ENCODE data around the gene STAG3. TPM values are rescaled to one million over a fixed set of nuclear protein-coding genes. Genes with fewer than 3 reads are reported as not detected.
"Not testable (repeated sequence)": the region's sequence is repeated elsewhere in the genome, so short reads cannot be mapped to it uniquely, and the experiment has no call there.

Gene STAG3
- total RNA-seq, 6 experiments from 2014 or later: 0.81 to 5.9 (median 4.4) TPM

- H3K27me3 ChIP-seq; H3K4me1 ChIP-seq; H3K9me3 ChIP-seq; ATAC-seq; intact Hi-C loops (cut with DNase I); H3K36me3 ChIP-seq; H3K4me3 ChIP-seq; H3K27ac ChIP-seq; DNase-seq: not testable (repeated sequence)
- 56% methylated on average over 8 of the region's 12 CpGs for WGBS (ENCODE audit: insufficient coverage, low coverage, low lambda C conversion rate, missing lambda C conversion rate)
These were observed 65.7 kb downstream of the STAG3 start for GRCh38 chr7:100243385-100243784.

- ATAC-seq: peak in 1 of 4 donors; percentile 11
- H3K4me3 ChIP-seq; H3K4me1 ChIP-seq; H3K27ac ChIP-seq; intact Hi-C loops (cut with DNase I); H3K9me3 ChIP-seq; H3K36me3 ChIP-seq; H3K27me3 ChIP-seq; DNase-seq: not testable (repeated sequence)
- WGBS (ENCODE audit: insufficient coverage, low coverage, low lambda C conversion rate, missing lambda C conversion rate): 68% methylated on average over 6 of the region's 9 CpGs
These were observed 67.4 kb downstream of the STAG3 start for GRCh38 chr7:100244988-100245605.

DNA sequence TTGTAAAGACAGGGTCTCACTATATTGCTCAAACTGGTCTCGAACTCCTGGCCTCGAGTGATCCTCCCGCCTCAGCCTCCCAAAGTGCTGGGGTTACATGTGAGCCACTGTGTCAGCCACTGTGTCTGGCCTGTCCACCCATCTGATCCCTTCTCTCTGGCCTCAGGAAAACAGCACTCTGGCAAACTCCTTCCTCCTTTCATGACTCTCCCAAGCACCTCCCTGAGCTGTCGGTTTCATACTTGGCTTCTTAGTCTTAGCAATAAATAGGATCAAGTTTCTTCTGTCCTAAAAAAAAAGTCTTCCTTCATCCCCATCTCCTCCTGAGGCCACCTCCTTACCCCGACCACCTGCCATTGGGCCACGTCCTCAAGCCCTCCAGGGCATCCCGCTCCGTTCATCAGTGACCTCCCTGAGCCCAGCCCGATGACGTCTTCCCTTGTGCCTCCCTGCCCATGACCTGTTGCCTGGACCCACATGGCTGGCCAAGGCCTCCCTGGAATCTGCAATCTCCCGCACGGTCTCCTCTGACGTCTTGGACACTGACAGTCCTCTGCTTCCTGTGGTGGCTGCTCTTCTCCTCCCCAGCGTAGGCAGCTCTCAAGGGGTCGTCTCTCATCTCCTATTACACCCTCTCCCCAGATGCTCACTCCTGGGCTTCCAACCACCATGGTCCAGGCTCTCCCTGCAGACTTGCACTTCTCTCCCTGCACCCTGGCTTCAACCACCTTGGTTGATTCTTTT lies 68.6 kb downstream of the STAG3 start:
- H3K4me1 ChIP-seq; H3K9me3 ChIP-seq; H3K27me3 ChIP-seq; DNase-seq; H3K36me3 ChIP-seq; intact Hi-C loops (cut with DNase I); ATAC-seq; H3K27ac ChIP-seq; H3K4me3 ChIP-seq: not testable (repeated sequence)
- WGBS (ENCODE audit: insufficient coverage, low coverage, low lambda C conversion rate, missing lambda C conversion rate): 83% methylated on average over 11 of the region's 15 CpGs

DNA sequence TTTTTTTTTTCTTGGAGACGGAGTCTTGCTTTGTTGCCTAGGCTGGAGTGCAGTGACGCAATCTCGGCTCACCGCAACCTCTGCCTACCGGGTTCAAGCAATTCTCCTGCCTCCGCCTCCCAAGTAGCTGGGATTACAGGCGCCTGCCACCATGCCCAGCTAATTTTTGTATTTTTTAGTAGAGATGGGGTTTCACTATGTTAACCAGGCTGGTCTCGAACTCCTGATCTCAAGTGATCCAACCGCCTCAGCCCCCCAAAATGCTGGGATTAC lies 69.1 kb downstream of the STAG3 start:
- H3K36me3 ChIP-seq; intact Hi-C loops (cut with DNase I); H3K27me3 ChIP-seq; H3K9me3 ChIP-seq; H3K27ac ChIP-seq; H3K4me1 ChIP-seq; DNase-seq; ATAC-seq; H3K4me3 ChIP-seq: not testable (repeated sequence)
- 89% methylated on average over 7 of the region's 9 CpGs for WGBS (ENCODE audit: insufficient coverage, low coverage, low lambda C conversion rate, missing lambda C conversion rate)

DNA sequence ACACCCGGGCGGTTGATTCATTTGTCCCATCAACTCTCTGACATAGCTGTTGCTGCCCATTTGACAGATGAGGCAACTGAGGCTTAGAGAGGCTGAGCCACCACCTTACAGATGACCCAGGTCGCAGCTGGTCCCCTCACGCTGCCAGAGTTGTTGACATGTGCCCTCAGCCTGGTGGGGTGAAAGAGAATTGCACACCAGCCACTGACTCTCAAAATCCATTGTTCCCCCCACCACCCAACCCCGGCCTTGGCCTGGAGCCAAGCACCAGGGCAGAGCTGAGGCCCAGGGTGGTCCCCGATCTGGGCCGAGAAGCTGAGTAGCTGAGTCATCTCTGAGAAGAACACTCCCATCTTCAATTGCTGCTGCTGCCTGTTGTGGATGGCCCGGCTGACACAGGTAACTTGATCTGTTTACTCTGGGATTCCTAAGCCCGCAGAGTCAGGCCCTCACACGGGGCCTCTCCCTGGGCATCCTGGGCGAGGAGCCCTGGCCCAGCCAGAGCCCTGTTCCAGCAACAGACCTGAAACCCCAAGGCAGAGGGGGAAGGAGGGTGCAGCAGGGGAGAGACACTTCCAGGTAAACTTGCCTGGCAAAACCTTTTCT lies 69.5 kb downstream of the STAG3 start:
- intact Hi-C loops (cut with DNase I): no loop called here
- DNase-seq (no peak), ATAC-seq (peak in 2 of 4 donors; percentile 33 to 46)

GRCh38 chr7:100248483-100248882 lies 70.8 kb downstream of the STAG3 start:
- no peaks in the 10 kb centered on the region for H3K36me3 ChIP-seq
- H3K4me1 ChIP-seq: no peaks in the 10 kb centered on the region
- no peak for TF ChIP-seq POLR2A (IDR thresholded peaks at IDR 0.05)
- TF ChIP-seq CTCF (IDR thresholded peaks at IDR 0.05): no peak
- H3K27ac ChIP-seq: no peak overlapping the region
- no peak overlapping the region for H3K4me3 ChIP-seq
- no peak for ATAC-seq
- DNase-seq: no peak
- H3K27me3 ChIP-seq: no peaks in the 10 kb centered on the region
- intact Hi-C loops (cut with DNase I): no loop called here
- no peaks in the 10 kb centered on the region for H3K9me3 ChIP-seq
- WGBS (ENCODE audit: insufficient coverage, low coverage, low lambda C conversion rate, missing lambda C conversion rate): 96% methylated on average over 4 of the region's 10 CpGs

More for the DNA sequence above, 69.5 kb downstream of the STAG3 start:
- no peak for TF ChIP-seq CTCF (IDR thresholded peaks at IDR 0.05)
- TF ChIP-seq POLR2A (IDR thresholded peaks at IDR 0.05): no peak
- no peaks in the 10 kb centered on the region for H3K9me3 ChIP-seq
- 63% methylated on average over 6 of the region's 11 CpGs for WGBS (ENCODE audit: insufficient coverage, low coverage, low lambda C conversion rate, missing lambda C conversion rate)
- no peaks in the 10 kb centered on the region for H3K27me3 ChIP-seq
- H3K27ac ChIP-seq: no peak overlapping the region
- H3K4me1 ChIP-seq: no peaks in the 10 kb centered on the region
- H3K36me3 ChIP-seq: no peaks in the 10 kb centered on the region
- no peak overlapping the region for H3K4me3 ChIP-seq
